Gastrocnemius medialis (tissue), 4 donors: Measurements from ENCODE around the gene ATP6AP1.

Source experiments
- POLR2A ChIP-seq, 2 donors: fragments of 450-650 bp; IDR thresholded peaks; one replicate each; pipeline ENCODE4 v1.6.1; 2017; ENCODE audit warnings: antibody characterized with exemption in 2 of 2, mild to moderate bottlenecking in 2 of 2, moderate library complexity in 2 of 2
- TF ChIP-seq, protein P1 (sequence below), 5 experiments: fragments of 450-650 bp in 3 of 5; fragments of 200-600 bp in 2 of 5; sonication (generic) in 2 of 5; IDR thresholded peaks in 4 of 5; conservative IDR thresholded peaks in 1 of 5; 1 replicate in 4 of 5; 2 replicates in 1 of 5; pipeline ENCODE4 v1.5.1; 2016 to 2019; ENCODE audit warnings: antibody characterized with exemption in 5 of 5, mild to moderate bottlenecking in 3 of 5, moderate library complexity in 3 of 5

DNA sequence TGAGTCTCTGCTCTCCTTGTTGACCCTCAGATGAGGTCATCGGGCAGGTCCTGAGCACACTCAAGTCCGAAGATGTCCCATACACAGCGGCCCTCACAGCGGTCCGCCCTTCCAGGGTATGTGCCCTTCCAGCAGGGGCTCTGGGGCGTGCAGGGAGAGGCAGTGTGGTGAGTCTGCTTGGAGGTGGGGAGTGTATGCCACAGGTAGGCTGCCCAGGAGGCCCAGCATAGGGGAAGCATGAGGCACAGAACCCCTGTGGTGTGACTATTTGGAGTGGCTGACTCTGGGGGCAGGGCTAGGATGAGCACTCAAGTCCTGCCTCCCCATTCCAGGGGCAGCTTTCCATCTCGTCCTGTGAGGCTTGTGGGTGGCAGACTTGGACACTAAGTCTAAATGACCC is 5.1 kb downstream of the ATP6AP1 start:
- TF ChIP-seq POLR2A (IDR thresholded peaks at IDR 0.05), result no peak
- TF ChIP-seq, protein P1, sequence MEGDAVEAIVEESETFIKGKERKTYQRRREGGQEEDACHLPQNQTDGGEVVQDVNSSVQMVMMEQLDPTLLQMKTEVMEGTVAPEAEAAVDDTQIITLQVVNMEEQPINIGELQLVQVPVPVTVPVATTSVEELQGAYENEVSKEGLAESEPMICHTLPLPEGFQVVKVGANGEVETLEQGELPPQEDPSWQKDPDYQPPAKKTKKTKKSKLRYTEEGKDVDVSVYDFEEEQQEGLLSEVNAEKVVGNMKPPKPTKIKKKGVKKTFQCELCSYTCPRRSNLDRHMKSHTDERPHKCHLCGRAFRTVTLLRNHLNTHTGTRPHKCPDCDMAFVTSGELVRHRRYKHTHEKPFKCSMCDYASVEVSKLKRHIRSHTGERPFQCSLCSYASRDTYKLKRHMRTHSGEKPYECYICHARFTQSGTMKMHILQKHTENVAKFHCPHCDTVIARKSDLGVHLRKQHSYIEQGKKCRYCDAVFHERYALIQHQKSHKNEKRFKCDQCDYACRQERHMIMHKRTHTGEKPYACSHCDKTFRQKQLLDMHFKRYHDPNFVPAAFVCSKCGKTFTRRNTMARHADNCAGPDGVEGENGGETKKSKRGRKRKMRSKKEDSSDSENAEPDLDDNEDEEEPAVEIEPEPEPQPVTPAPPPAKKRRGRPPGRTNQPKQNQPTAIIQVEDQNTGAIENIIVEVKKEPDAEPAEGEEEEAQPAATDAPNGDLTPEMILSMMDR (IDR thresholded peaks at IDR 0.05 in 4 of 5, conservative IDR thresholded peaks at IDR 0.05 in 1 of 5), result no peak
